Sigmoid colon (tissue), 4 donors: ENCODE measurements around the gene CD300C.

ENCODE experiments used
- EP300 ChIP-seq, 4 donors: sonication (generic); formaldehyde crosslinking; IDR thresholded peaks; one replicate each; pipeline ENCODE4 v1.6.1; 2017; ENCODE audit warnings: antibody characterized with exemption in 4 of 4
- POLR2A ChIP-seq, 2 donors: fragments of 450-650 bp; IDR thresholded peaks; one replicate each; pipeline ENCODE4 v1.6.1; 2016; ENCODE audit warnings: antibody characterized with exemption in 2 of 2, mild to moderate bottlenecking in 2 of 2, moderate library complexity in 2 of 2
- POLR2AphosphoS5 ChIP-seq, 4 donors: sonication (generic); formaldehyde crosslinking; IDR thresholded peaks; one replicate each; pipeline ENCODE4 v1.6.1; 2017; ENCODE audit warnings: antibody characterized with exemption in 4 of 4
- TF ChIP-seq, protein P1 (sequence below), 4 experiments: fragments of 450-650 bp in 3 of 4; fragments of 200-600 bp in 1 of 4; IDR thresholded peaks; one replicate each; pipeline ENCODE4 v1.5.1; 2016 to 2019; ENCODE audit warnings: antibody characterized with exemption in 4 of 4, mild to moderate bottlenecking in 3 of 4, moderate library complexity in 2 of 4

DNA sequence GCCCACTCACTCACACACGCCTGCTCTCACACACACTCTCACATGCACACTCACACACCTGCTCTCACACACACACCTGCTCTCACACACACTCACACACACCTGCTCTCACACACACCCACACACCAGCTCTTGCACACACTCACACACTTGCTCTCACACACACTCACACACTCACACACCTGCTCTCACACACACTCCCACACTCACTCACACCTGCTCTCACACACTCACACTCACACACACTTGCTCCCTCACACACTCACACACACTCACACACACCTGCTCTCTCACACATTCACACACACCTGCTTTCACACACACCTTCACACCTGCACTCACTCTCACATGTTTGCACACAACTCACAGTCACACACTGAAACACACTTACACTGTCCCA is 17.4 kb upstream of the CD300C start:
- TF ChIP-seq, protein P1, sequence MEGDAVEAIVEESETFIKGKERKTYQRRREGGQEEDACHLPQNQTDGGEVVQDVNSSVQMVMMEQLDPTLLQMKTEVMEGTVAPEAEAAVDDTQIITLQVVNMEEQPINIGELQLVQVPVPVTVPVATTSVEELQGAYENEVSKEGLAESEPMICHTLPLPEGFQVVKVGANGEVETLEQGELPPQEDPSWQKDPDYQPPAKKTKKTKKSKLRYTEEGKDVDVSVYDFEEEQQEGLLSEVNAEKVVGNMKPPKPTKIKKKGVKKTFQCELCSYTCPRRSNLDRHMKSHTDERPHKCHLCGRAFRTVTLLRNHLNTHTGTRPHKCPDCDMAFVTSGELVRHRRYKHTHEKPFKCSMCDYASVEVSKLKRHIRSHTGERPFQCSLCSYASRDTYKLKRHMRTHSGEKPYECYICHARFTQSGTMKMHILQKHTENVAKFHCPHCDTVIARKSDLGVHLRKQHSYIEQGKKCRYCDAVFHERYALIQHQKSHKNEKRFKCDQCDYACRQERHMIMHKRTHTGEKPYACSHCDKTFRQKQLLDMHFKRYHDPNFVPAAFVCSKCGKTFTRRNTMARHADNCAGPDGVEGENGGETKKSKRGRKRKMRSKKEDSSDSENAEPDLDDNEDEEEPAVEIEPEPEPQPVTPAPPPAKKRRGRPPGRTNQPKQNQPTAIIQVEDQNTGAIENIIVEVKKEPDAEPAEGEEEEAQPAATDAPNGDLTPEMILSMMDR (IDR thresholded peaks at IDR 0.05): no peak
- TF ChIP-seq POLR2A (IDR thresholded peaks at IDR 0.05) (no peak), EP300 (IDR thresholded peaks at IDR 0.05) (no peak), POLR2AphosphoS5 (IDR thresholded peaks at IDR 0.05) (no peak)
